Measurements from ENCODE around the gene CD200R1.
"Not testable (repeated sequence)": the region's sequence is repeated elsewhere in the genome, so short reads cannot be mapped to it uniquely, and the experiment has no call there.

The CD200R1 gene

DNA sequence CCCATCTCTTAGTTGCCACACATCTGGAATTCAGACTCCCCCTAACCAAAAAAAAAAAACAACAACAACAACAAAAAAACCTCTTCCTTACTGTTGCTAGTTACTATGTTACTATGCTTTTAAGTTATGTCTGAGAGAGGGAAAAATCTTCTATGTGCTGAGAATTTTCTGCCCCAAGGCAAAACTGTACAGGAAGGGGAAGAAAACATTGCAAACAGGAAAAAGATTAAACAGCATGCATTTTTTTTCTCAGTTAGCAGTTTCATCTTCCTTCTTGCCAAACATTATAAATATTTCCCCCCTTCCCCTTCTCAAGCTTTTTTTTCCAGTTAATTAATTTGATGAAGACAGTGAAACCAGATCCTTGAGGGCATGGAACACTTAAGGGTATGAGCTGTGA lies 1.1 kb upstream of the CD200R1 start:
- DNase-seq (ENCODE audit: low read depth in 1 of 2, low spot score in 1 of 2), result no peak

- no peak for DNase-seq (ENCODE audit: low read depth in 1 of 2, low spot score in 1 of 2)
These were observed 755 bp downstream of the CD200R1 start for GRCh38 chr3:112974178-112974517.

- peak in 1 of 2 donors; percentile 57 for DNase-seq (ENCODE audit: low read depth in 1 of 2, low spot score in 1 of 2)
These were observed 1.4 kb downstream of the CD200R1 start for GRCh38 chr3:112973325-112974177.

GRCh38 chr3:112972158-112972557 lies 2.7 kb downstream of the CD200R1 start:
- DNase-seq (ENCODE audit: low read depth in 1 of 2, low spot score in 1 of 2), result no peak

DNA sequence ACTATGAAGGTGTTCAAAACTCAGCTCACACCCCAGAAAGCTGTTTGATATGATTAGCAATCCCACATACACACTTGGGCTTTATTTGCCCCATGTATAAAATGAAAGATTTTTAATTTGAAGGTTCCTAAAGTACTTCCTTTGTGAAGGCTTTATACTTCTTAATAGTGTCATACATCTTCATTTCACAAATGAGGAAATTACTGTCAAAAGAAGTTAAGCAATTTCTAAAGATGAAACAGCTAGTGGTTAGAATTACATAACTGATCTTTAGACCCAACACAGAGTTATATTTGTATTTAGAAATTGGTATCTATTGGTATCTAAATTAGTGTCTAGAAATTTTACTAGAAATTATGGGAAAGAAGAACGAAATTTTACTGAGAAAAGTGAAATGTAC lies 7.1 kb downstream of the CD200R1 start:
- DNase-seq (ENCODE audit: low read depth in 1 of 2, low spot score in 1 of 2), result no peak

GRCh38 chr3:112967425-112967824 lies 7.5 kb downstream of the CD200R1 start:
- no peak for DNase-seq (ENCODE audit: low read depth in 1 of 2, low spot score in 1 of 2)

- DNase-seq (ENCODE audit: low read depth in 1 of 2, low spot score in 1 of 2), result no peak
These were observed 8.3 kb downstream of the CD200R1 start for GRCh38 chr3:112966633-112967032.

GRCh38 chr3:112965656-112966055 lies 9.2 kb downstream of the CD200R1 start:
- no peak for DNase-seq (ENCODE audit: low read depth in 1 of 2, low spot score in 1 of 2)

- no peak for DNase-seq (ENCODE audit: low read depth in 1 of 2, low spot score in 1 of 2)
These were observed 11.2 kb downstream of the CD200R1 start for GRCh38 chr3:112963683-112964082.

- DNase-seq (ENCODE audit: low read depth in 1 of 2, low spot score in 1 of 2), result no peak
These were observed 15.9 kb downstream of the CD200R1 start for GRCh38 chr3:112958811-112959560.

DNA sequence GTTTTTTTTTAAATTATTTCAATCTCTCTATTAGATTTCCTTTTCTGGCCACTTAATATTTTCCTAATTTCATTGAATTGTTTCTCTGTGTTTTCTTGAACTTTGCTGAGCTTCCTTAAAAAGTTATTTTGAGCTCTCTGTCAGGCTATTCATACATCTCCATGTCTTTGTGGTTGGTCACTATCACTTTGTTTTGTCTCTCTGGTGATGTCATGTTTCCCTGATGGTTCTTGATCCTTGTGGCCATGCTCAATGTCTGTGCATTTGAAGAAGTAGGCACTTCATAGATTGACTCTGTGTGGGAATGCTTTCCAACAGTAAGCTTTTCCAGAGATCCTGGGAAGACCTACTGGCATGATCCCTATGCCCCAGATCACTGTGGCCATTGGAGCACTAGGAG lies 18.6 kb downstream of the CD200R1 start:
- no peak for DNase-seq (ENCODE audit: low read depth in 1 of 2, low spot score in 1 of 2)

GRCh38 chr3:112948346-112948838 lies 26.5 kb downstream of the CD200R1 start:
- no peak for DNase-seq (ENCODE audit: low read depth in 1 of 2, low spot score in 1 of 2)

DNA sequence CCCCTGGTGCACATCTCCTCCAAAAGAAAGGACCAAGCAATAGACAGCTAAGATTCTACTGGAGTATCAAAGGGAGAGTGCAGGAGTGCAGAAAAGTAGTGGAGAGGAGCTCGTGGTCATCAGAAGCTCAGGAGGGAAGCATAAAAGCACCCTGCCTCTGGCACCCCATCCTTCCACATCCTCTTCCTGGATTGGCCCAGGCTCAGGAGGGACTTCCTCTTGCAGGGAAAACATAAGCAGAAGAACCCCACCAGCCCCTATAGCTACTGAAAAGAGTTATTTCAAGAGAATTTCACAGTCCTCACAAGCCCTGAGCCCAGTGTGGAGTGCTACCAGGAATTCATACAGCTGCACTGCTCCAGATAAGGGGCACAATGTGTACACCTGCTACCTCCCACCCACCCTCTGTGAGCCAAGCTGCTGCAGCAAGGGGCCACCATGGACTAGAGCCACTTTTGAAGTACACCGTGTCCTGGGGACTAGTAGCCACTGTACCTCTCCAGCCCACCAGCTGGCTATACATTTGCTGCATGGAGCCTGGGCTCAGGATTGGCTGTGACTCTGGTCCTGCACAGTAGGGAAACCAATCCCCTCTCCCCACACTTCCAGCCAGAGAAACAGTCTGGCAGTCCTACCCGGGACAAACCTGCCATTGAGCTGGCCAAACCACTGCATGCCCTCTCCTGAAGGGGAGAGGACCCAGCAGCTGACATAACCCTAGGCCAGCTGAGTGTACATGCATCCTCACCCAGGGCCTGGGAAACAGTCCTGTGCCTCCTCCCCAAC lies 43.0 kb downstream of the CD200R1 start:
- no peak for DNase-seq (ENCODE audit: low read depth in 1 of 2, low spot score in 1 of 2)

DNA sequence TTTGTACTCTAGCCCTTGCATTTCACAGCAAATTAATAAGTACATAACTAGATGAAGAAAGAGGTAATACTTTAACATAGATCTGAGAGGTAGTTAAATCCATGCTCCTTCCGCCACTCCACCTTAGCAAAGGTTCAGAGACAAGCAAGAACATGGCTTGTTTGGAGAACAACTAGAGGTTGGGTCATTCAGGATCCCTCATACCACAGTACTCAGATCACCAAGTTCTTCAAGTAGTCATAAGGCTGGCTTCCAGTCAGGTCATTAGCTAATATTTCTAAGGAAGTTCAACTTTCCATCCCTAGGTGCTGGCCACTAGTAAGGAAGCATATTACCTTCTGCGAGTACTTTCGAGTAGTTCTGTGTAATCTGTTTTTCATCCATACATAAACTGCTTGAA lies 44.1 kb downstream of the CD200R1 start:
- no peak for DNase-seq (ENCODE audit: low read depth in 1 of 2, low spot score in 1 of 2)

GRCh38 chr3:112925969-112926368 lies 48.9 kb downstream of the CD200R1 start:
- DNase-seq (ENCODE audit: low read depth in 1 of 2, low spot score in 1 of 2), result no peak

GRCh38 chr3:112925560-112925959 lies 49.3 kb downstream of the CD200R1 start:
- no peak for DNase-seq (ENCODE audit: low read depth in 1 of 2, low spot score in 1 of 2)

DNA sequence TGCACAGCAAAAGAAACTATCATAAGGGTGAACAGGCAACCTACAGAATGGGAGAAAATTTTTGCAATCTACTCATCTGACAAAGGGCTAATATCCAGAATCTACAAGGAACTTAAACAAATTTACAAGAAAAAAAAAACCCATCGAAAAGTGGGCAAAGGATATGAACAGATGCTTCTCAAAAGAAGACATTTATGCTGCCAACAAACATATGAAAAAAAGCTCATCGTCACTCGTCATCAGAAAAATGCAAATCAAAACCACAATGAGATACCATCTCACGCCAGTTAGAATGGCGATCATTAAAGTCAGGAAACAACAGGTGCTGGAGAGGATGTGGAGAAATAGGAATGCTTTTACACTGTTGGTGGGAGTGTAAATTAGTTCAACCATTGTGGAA lies 55.4 kb downstream of the CD200R1 start:
- not testable (repeated sequence) for DNase-seq (ENCODE audit: low read depth in 1 of 2, low spot score in 1 of 2)

- no peak for DNase-seq (ENCODE audit: low read depth in 1 of 2, low spot score in 1 of 2)
These were observed 66.7 kb downstream of the CD200R1 start for GRCh38 chr3:112908252-112908651.

DNA sequence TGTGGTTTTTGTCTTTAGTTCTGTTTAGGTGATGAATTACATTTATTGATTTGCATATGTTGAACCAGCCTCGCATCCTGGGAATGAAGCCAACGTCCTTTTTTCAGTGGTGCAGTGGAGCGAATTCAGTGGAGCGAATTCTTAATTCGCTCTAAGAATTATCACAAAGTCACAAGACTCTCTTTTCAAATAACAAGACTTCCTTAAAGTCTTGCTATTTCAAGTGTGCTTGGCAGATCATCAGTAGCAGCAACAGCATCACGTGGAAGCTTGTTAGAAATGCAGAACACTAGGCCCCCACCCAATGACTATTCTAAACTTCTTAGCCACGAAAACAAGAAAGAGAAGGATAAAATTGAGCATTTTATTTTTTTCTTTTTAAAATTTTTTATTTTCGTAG lies 70.1 kb downstream of the CD200R1 start:
- no peak for DNase-seq (ENCODE audit: low read depth in 1 of 2, low spot score in 1 of 2)

GRCh38 chr3:112900113-112900512 lies 74.8 kb downstream of the CD200R1 start:
- DNase-seq (ENCODE audit: low read depth in 1 of 2, low spot score in 1 of 2), result no peak

GRCh38 chr3:112897791-112898190 lies 77.1 kb downstream of the CD200R1 start:
- DNase-seq (ENCODE audit: low read depth in 1 of 2, low spot score in 1 of 2), result no peak

DNA sequence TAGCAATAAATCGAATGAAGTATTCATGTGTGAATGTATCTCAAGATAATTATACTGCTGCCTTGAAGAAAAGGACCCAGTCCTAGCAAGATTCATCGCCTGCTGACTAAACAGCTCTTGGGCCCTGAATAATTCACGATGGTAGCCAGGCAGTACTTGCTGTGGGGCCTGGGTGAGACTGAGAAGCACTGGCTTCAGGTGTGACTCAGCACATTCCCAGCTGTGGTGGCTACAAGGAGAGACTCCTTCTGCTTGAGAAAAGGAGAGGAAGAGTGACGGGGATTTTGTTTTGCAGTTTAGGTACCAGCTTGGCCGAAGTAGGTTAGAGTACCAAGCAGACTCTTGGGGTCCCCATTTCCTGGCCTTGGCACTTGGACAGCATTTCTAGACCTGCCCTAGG lies 80.6 kb downstream of the CD200R1 start:
- DNase-seq (ENCODE audit: low read depth in 1 of 2, low spot score in 1 of 2), result no peak
